Heart right ventricle (tissue), 16 donors: ENCODE data around the gene EEFSEC. TPM values are rescaled to one million over a fixed set of nuclear protein-coding genes. Genes with fewer than 3 reads are reported as not detected.

Experiments
- ATAC-seq, 8 donors: fragments of 200-7000 bp; cut with Tn5 transposase; one replicate each; pipeline ENCODE4 v1.9.1; 2020; ENCODE audit warnings: mild to moderate bottlenecking in 8 of 8, moderate library complexity in 8 of 8, moderate number of reproducible peaks in 1 of 8
- DNase-seq, 2 donors: peaks; one replicate each; pipeline ENCODE4 v3.0.0-alpha.2; 2020
- H3K27ac ChIP-seq, 10 donors: fragments of 200-600 bp; sonication (generic) in 2 of 10; one replicate each; pipeline versions ENCODE4 v1.5.0 to v1.8.0; 2020 to 2022; ENCODE audit warnings: mild to moderate bottlenecking in 3 of 10
- H3K27me3 ChIP-seq, 7 donors: fragments of 200-600 bp; one replicate each; pipeline ENCODE4 v1.8.0; 2021 to 2022; ENCODE audit warnings: mild to moderate bottlenecking in 2 of 7
- H3K36me3 ChIP-seq, 9 donors: fragments of 200-600 bp; sonication (generic) in 1 of 9; one replicate each; pipeline versions ENCODE4 v1.5.0 to v1.8.0; 2020 to 2022; ENCODE audit warnings: mild to moderate bottlenecking in 2 of 9
- H3K4me1 ChIP-seq, 9 donors: fragments of 200-600 bp; sonication (generic) in 1 of 9; one replicate each; pipeline versions ENCODE4 v1.5.0 to v1.8.0; 2020 to 2022; ENCODE audit warnings: mild to moderate bottlenecking in 4 of 9
- H3K4me3 ChIP-seq, 10 donors: fragments of 200-600 bp; sonication (generic) in 2 of 10; one replicate each; pipeline versions ENCODE4 v1.5.0 to v1.8.0; 2020 to 2022; ENCODE audit warnings: mild to moderate bottlenecking in 7 of 10, moderate library complexity in 2 of 10
- H3K9me3 ChIP-seq, 11 donors: fragments of 200-600 bp in 10 of 11; sonication (generic) in 2 of 11; one replicate each; pipeline versions ENCODE4 v1.5.0 to v1.8.0; 2013 to 2022; ENCODE audit warnings: mild to moderate bottlenecking in 2 of 11, control low read depth in 1 of 11, moderate library complexity in 1 of 11
- CTCF ChIP-seq, 9 donors: fragments of 200-600 bp; sonication (generic) in 2 of 9; IDR thresholded peaks; one replicate each; pipeline versions ENCODE4 v1.5.0 to v1.8.0; 2021 to 2022; ENCODE audit warnings: antibody characterized with exemption in 9 of 9, mild to moderate bottlenecking in 5 of 9, moderate library complexity in 1 of 9
- WGBS, 2 donors: extraction: QIAGEN DNeasy Blood & Tissue Kit; methylation state at CpG; one replicate each; pipeline ENCODE4 v1.1.7; 2013; ENCODE audit warnings: inconsistent platforms in 1 of 2; 5-methylcytosine and 5-hydroxymethylcytosine counted together
- intact Hi-C, 10 donors: fragments of 100-400 bp; cut with DNase I; formaldehyde crosslinking; loops; one replicate each; pipeline versions ENCODE4 v1.11.1 to v1.14.2; 2022
- polyA plus RNA-seq, 2 donors: library from polyadenylated mRNA; stranded (reverse); fragments of 200-250 nt; gene quantifications; one replicate each; pipeline ENCODE4 v1.2.3, GENCODE V29; 2013
- total RNA-seq, 10 donors: library from RNA; stranded (reverse); fragmentation: NEBNext Ultra II Directional in 3 of 10; extraction: Animal tissue kit (Norgen Biotek cat#: 25700) in 3 of 10; gene quantifications; one replicate each; pipeline versions ENCODE4 v1.2.1 to v1.2.4, GENCODE V29; 2021 to 2023
- donor health status: Arrhythmogenic right ventricular cardiomyopathy.
- donor health status: ischemic (EF 13 %, LVEDD 7.1; RV severe dilation, severe dysfunction).
- donor health status: healthy with polysubstance abuse.
- donor health status: DM: no; HTN: yes; CAD: no.
- donor health status: DM: no; HTN: no; CAD: no.
- donor health status: ischemic (EF 25% LVEDD 6.9; RV normal size, moderate dysfunction).
- donor health status: ischemic (EF 25% LVEDD 5.7; RV mildly dilated, moderate dysfunction).
- donor health status: healthy.
- donor health status: DM: yes; HTN: yes; CAD: no.
- donor health status: Ischemic cardiomyopathy.
- donor health status: ischemic (EF 35%, LVEDD 5.7; RV mildly dilated, moderate dysfunction).
- donor health status: nonischemic (EF 11% LVEDD 7.7; RV severe dilation, severe dysfunction).
- donor health status: DM: yes; HTN: yes; CAD: no.
- donor health status: PGD.
- donor health status: ischemic (EF 29% LVEDD 5.4; RV normal size, mild dysfunction).
- donor health status: nonischemic (EF 23%, LVEDD 6.1; RV moderate dilation, normal function).

Gene EEFSEC
- total and polyA plus RNA-seq, 12 donors, result 16.5 to 29.5 (median 25.0) TPM

DNA sequence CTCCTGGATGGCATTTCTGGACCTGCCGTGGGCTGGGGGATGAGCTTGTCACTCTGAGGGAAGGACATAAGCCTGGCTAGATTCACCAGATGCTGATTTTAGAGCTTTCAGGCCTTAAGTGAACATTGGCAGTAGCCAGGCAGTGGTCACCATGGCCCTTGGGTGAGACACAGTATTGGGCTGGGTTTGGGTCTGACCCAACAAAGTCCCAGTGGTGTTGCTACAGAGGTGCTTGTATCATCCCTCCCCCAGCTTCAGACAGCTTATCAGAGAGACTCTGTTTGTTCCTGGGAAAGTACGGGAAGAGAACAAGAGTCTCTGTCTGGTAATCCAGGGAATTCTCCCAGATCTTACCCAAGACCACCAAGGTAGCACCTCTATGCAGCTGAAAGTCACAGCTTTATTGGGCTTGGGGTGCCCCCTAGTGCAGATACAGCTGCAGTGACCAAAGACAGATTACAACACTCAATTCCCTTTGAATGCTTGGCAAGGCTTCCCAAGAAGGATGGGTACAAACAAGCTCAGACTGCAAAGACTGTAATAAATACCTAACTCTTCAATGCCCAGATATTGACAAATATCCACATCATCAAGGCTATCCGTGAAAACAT lies 19.9 kb upstream of the EEFSEC start:
- WGBS, 2 donors, result 55 to 59% methylated on average over 3 of the region's 3 CpGs
- Histone ChIP-seq H3K27ac (no peak overlapping the region), H3K4me3 (no peak overlapping the region), H3K9me3 (peaks cover 0 to 7% (median 0%) of the 10 kb centered on the region in 11 donors), H3K27me3 (peaks cover 0 to 14% (median 0%) of the 10 kb centered on the region in 7 donors), H3K4me1 (no peaks in the 10 kb centered on the region), H3K36me3 (no peaks in the 10 kb centered on the region)
- TF ChIP-seq CTCF (IDR thresholded peaks at IDR 0.05), result peak; percentile 19 to 69 (median 61)
- ATAC-seq, result peak in 7 of 8 donors; percentile 53 to 76 (median 63)
- no peak for DNase-seq
- intact Hi-C loops, result loop anchor here in 9 of 10 donors (1.0 to 10.0 kb wide), 5 partner anchors 36 to 59 kb away; no protein-coding TSS in a partner anchor

DNA sequence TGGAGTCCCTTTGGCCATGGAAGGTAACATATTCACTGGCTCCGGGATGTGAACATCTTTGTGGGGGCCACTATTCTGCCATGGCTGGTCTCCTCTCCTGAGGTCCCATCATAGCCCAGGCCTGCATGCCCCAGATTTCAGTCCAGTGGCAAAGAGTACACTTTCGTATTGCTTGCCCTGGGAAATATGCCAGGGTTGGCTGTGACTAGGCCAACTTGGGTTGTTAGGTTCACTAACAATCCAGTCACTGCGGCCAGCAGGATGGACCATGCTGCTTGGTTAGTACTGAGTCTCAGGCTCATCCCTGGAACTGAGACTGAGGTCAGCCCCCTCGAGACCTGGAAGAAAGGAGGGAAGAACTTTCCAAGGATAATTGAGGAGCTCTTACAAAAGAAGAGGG lies 9.8 kb upstream of the EEFSEC start:
- Histone ChIP-seq H3K36me3 (peaks cover 0 to 3% (median 0%) of the 10 kb centered on the region in 9 donors), H3K4me1 (peaks cover 0 to 8% (median 0%) of the 10 kb centered on the region in 9 donors), H3K9me3 (peaks cover 0 to 4% (median 0%) of the 10 kb centered on the region in 11 donors), H3K4me3 (no peak overlapping the region), H3K27me3 (peaks cover 0 to 5% (median 0%) of the 10 kb centered on the region in 7 donors), H3K27ac (no peak overlapping the region)
- peak in 1 of 8 donors; percentile 42 for ATAC-seq
- DNase-seq, result no peak
- no peak for TF ChIP-seq CTCF (IDR thresholded peaks at IDR 0.05)
- intact Hi-C loops, result no loop called here
- 85 to 88% methylated on average over 4 of the region's 4 CpGs for WGBS, 2 donors

GRCh38 chr3:128144512-128145187 lies 8.6 kb upstream of the EEFSEC start:
- H3K27ac ChIP-seq, result peak overlapping the region in 1 of 10 donors; percentile 66
- peaks cover 0 to 8% (median 0%) of the 10 kb centered on the region in 9 donors for H3K4me1 ChIP-seq
- H3K4me3 ChIP-seq, result no peak overlapping the region
- ATAC-seq (no peak), DNase-seq (no peak)
- WGBS, 2 donors, result 65 to 69% methylated on average over 5 of the region's 5 CpGs
- intact Hi-C loops, result no loop called here
- no peak for TF ChIP-seq CTCF (IDR thresholded peaks at IDR 0.05)
- H3K9me3 ChIP-seq, result no peaks in the 10 kb centered on the region
- H3K27me3 ChIP-seq, result no peaks in the 10 kb centered on the region
- peaks cover 0 to 3% (median 0%) of the 10 kb centered on the region in 9 donors for H3K36me3 ChIP-seq

DNA sequence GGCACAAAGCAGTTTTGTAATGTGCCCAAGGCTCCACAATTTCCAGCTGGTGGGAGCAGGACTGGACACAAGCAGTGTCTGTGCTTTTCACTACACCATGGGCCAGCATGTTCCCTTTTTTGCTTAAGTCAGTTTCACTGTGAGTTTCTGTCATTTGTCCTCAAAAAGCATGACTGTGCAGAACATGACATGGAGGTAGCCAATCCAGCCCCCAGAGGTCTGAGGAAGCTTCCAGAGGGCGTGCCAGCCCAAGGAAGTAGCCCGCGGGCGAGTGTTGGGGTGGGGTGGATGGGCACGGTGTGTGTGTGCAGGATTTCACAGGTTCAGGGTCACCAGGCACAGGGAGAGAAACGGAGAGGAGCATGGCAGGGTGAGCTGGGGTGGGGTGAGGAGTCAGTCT lies 8.0 kb upstream of the EEFSEC start:
- DNase-seq (peak in 1 of 2 donors; percentile 28), ATAC-seq (peak in 7 of 8 donors; percentile 44 to 83 (median 50))
- TF ChIP-seq CTCF (IDR thresholded peaks at IDR 0.05), result no peak
- Histone ChIP-seq H3K36me3 (peaks cover 0 to 3% (median 0%) of the 10 kb centered on the region in 9 donors), H3K4me3 (peak overlapping the region in 1 of 10 donors; percentile 9), H3K4me1 (peaks cover 0 to 8% (median 0%) of the 10 kb centered on the region in 9 donors), H3K9me3 (no peaks in the 10 kb centered on the region), H3K27ac (peak overlapping the region in 1 of 10 donors; percentile 66), H3K27me3 (no peaks in the 10 kb centered on the region)
- intact Hi-C loops, result no loop called here
- whole genome bisulfite sequencing, 2 donors, result 61 to 73% methylated on average over 6 of the region's 6 CpGs
